Spleen (tissue), 7 donors: Measurements from ENCODE around the gene SLC6A18.

Experiments used
- CTCF ChIP-seq, 11 experiments: fragments of 200-600 bp in 7 of 11; fragments of 450-650 bp in 4 of 11; sonication (generic) in 4 of 11; IDR thresholded peaks in 8 of 11; conservative IDR thresholded peaks in 3 of 11; 1 replicate in 7 of 11; 2 replicates in 4 of 11; pipeline versions ENCODE4 v1.4.0 to v1.8.0; 2016 to 2021; ENCODE audit warnings: antibody characterized with exemption in 11 of 11, inconsistent platforms in 4 of 11, mild to moderate bottlenecking in 1 of 11
- POLR2A ChIP-seq, 3 donors: fragments of 450-650 bp; IDR thresholded peaks; one replicate each; pipeline ENCODE4 v1.5.1; 2017; ENCODE audit warnings: antibody characterized with exemption in 3 of 3, mild to moderate bottlenecking in 1 of 3
- donor health status: DM: no; HTN: no; CAD: no; lungs with moderate emphysema.
- donor health status: DM: no; HTN: no; CAD: no.
- donor health status: DM: no; HTN: no; CAD: no.

DNA sequence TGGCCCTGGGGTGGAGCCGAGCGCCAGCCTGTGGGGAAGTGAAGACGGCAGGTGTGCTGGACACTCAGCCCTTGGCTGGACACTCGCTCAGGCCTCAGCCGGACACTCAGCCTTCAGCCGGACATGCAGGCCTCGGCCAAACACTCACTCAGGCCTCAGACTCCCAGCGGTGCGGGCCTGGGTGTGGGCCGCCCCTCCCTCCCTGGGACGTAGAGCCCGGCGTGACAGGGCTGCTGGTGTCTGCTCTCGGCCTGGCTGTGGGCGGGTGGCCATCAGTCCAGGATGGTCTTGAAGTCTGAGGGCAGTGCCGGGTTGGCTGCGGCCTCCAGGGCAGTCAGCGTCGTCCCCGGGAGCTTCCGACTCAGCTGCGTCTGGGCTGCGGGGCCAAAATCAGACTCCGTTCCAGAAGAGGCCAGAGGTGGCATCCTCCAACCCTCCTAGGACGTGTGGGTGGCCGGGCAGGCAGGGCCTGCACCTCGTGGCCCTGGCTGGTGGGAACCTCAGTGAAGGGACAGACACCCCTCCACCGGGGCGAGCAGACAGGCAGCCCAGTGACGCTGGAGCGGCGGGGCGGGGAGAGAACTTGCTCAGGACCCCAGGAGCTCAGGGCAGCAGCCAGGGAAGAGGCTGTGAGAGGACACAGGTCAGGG lies 28.4 kb downstream of the SLC6A18 start:
- TF ChIP-seq CTCF (IDR thresholded peaks at IDR 0.05 in 8 of 11, conservative IDR thresholded peaks at IDR 0.05 in 3 of 11) (no peak), POLR2A (IDR thresholded peaks at IDR 0.05) (no peak)
